Endometrium (tissue), 2 donors: Measurements from ENCODE around the gene CIAO1.
"Not testable (repeated sequence)": the region's sequence is repeated elsewhere in the genome, so short reads cannot be mapped to it uniquely, and the experiment has no call there.

Experiments
- FAIRE-seq: peaks from 2 replicates; lab custom pipeline; 2012; peaks lifted over from hg19 to GRCh38; lab: Jason Lieb, UNC
- donor health status: control.
- donor health status: control.

CIAO1 gene

DNA sequence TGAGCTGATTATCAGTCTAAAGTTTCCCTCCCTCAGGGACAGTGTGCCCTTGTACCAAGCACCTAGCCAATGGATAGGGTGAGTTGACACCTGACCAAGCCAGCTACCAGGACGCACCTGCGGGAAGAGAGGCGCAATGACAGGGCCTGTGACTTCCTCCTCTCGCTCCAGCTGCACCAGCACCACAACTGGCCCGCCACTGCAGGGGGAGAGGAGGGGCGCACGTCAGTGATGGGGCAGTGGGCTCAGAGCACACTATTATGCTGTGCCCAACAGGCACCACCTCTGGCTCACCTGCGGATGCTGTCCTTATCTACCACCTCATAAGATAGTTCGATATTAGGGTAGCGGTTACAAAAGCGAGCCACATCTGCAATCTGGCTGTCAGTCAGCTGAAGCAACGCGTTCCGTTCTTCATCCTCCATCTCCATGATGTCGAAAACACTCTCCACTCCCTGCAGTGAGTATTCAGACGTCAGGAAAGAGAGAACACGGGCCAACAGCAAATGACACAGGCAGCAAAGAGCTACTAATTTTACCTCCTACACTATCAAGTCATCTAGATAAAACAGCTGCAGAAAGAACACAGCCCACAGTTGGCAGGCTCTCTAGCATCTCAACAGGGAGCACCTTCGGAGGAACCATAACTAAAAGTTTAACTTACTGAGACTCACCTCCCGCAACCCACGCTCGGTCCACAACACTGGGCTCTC is 10.9 kb downstream of the CIAO1 start:
- no peak for FAIRE-seq

- no peak for FAIRE-seq
Observed at GRCh38 chr2:96287273-96287856, 21.3 kb downstream of the CIAO1 start.

DNA sequence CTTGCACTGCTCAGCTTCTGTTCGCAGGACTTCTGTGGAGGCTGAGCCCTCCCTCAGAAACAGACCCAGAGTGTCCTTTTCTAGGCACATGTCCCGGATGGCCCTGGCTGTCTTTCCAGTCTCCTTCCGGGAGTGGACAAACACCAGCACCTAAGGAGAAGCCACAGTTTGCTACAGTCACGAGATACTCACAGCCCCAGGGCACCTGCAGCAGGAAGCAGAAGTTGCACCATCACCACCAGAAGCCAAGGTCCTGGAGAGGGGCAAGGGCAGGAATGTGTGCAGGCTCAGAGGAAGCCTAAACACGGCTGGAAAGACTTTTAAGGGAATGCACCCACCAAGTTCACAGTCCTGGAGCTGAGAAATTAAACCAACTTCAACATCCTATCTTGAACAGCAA is 25.7 kb downstream of the CIAO1 start:
- FAIRE-seq = no peak

DNA sequence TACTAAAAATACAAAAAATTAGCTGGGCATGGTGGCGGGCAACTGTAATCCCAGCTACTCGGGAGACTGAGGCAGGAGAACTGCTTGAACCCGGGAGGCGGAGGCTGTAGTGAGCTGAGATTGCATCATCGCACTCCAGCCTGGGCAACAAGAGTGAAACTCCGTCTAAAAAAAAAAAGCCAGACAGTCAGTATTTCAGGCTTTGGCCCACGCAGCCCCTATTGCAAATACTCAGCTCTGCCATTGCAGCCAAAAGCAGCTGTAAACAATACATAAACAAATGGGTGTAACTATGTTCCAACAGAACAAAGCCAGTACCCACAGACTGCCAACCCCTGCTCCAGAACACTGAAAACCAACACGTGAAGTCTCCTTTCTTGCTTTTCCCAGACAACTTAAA is 28.2 kb downstream of the CIAO1 start:
- FAIRE-seq = not testable (repeated sequence)

GRCh38 chr2:96296925-96297324 is 30.9 kb downstream of the CIAO1 start:
- FAIRE-seq = no peak

DNA sequence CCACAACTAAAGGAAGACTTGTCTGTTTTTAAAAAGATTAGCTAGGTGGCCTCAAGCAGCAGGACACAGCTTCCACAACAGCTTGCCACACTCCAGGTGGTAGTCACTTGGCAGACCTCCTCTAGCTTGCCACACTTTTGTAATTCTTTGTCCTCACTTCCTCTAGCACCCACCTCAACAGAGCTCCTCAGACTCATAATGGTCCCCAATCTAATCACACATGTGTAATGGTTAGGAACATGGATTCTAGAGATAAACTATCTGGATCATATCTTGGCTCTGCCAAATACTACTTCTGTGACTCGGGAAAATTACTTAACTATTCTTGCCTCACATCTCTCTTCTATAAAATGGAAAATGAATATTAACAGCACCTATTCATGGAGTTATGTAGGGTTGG is 35.8 kb downstream of the CIAO1 start:
- no peak for FAIRE-seq

GRCh38 chr2:96304606-96305005 is 38.6 kb downstream of the CIAO1 start:
- no peak for FAIRE-seq

GRCh38 chr2:96305091-96305978 is 39.3 kb downstream of the CIAO1 start, which contains the start of gene SNRNP200:
Gene SNRNP200 (minus strand): TSS chr2:96305546. CDS start chr2:96305437, 109 bp downstream.
- no peak for FAIRE-seq

DNA sequence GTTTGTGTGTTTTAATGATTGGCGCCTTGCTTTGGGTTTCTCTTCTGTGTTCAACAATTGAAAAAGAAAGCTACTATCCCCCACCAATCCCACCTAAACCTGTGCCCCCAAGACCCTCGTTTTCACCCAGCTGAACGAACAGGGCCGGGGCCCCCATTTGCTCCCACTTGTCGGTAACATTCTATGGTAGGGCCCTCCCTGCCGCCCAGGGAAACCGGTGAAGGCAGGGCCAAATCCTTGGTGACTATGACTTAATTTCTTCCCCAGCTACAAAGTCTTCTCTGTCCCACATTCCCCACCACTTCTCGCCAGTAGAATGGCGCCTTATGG is 39.9 kb downstream of the CIAO1 start:
- no peak for FAIRE-seq

DNA sequence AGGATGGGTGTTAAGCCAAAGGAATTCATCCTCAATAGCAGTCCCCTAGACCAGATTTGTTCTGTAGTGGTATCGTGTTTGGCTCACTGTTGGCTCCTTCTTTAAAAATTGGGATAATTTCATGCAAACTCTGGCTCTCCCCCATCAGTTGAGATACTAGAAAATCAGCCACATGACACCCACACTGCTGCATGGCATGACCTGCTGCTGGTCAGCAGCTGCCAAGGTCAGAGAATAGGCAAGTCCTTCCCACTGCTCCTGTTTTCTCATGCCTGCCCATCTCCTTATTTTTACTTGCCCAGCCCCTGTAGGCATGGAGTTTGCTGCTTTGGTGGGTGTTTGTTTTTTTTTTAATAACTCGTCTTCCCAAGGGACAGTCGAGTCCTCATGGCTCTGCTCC is 40.3 kb downstream of the CIAO1 start:
- FAIRE-seq = no peak

DNA sequence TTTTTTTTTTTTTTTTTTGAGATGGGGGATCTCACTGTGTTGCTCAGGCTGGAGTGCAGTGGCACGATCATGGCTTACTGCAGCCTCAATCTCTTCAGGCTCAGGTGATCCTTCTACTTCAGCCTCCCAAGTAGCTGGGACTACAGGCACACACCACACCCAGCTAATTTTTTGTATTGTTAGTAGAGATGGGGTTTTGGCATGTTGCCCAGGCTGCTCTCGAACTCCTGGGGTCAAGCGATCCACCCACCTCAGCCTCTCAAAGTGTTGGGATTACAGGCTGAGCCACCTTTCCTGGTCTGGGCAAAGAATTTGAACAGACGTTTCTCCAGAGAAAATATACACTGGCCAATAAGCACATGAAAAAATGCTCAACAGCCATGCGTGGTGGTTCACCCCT is 42.2 kb downstream of the CIAO1 start:
- no peak for FAIRE-seq

DNA sequence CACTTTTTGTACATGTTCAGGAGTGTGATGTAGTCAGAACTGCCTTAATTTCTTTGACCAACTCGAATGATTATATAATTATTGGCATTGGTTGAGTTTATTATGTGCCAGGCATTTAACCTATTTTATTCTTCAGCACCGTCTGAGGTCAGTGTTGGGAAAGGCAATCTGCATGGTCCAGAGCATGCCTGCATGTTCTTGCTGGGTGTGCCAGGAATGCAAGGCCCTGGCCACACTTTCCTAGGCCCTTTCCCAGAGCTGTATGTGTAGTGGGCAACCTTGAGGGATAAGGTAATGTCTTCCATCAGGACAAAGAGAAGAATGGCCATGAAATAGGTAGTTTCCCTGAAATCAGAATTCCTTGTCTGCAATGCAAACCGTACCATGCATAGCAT is 49.0 kb downstream of the CIAO1 start:
- FAIRE-seq = no peak

GRCh38 chr2:96315400-96316071 is 49.5 kb downstream of the CIAO1 start:
- FAIRE-seq = no peak

GRCh38 chr2:96316999-96317398 is 51.0 kb downstream of the CIAO1 start:
- FAIRE-seq = no peak

DNA sequence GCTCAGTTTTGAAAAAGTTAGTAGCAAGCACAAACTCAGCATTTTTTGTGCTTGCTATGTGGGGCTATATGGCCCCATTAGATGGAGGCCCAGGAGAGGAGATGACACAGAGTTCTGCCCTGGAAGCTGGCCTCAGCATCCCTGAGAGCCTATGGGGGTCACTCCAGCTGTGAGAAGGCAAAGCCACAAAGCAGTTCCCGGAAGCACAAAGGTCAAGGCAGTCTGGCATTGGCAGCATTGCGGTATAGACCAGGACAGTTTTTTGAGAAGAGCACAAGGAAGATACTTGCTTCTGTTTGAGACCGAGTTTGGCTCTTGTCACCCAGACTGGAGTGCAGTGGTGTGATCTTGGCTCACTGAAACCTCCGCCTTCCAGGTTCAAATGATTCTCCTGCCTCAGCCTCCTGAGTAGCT is 51.6 kb downstream of the CIAO1 start:
- FAIRE-seq = no peak

GRCh38 chr2:96318723-96319122 is 52.7 kb downstream of the CIAO1 start:
- no peak for FAIRE-seq

DNA sequence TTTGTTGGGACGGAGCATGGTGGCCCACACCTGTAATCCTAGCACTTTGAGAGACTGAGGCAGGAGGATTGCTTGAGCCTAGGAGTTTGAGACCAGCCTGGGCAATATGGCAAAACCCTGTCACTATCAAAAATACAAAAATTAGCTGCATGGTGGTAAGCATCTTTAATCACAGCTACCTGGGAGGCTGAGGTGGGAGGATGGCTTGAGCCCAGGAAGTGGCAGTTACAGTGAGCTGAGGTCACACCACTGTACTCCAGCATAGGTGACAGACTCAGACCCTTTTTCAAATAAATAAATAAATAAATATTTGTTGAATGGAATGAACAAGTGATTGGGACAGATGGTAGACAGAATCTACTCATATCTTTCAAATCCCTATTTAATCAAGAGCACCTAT is 53.4 kb downstream of the CIAO1 start:
- FAIRE-seq = no peak

GRCh38 chr2:96320326-96320725 is 54.3 kb downstream of the CIAO1 start:
- FAIRE-seq = no peak

DNA sequence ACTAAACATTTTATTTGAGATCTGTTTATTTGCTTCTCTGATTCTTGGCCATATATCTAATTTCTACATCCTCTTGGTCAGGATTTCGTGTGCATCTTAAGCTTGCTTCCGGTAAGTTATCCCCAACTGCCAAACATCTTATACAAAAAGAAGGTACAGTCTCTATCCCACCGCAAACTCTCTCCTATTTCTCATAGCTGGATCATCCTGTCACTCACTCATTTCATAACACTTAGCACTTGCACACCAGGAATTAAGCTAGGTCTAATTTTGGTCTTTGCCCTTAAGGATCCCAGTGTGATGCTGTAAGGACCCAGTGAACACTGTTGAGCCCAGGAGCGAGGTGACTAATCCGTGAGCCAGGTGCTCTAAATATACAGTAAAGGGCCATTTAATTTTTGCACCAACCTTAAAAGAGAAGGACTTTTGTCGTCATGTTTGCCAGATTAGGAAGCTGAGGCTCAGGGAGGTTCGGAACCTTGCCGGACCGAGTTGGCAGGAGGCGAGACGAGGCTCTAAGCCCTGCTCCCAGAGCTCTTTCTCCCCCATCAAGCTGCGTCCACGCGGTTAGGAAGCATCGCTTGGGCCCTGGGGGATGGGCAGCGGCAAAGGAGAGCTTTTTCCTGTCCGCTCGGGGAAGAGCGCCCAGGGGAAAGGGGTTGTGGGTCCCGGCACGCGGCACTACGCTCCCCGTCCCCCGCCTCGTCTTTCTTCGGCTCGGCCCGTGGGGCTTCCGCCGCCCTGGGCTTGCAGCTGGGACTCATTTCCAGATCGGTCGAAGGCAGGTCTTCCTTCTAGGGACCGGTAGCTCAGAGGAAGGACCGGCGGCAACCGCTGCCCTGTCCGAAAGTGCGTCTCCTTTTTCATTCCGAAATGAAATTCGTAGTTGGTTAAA is 55.0 kb downstream of the CIAO1 start:
- no peak for FAIRE-seq
